Measurements from ENCODE around the gene PEX14. TPM values are rescaled to one million over a fixed set of nuclear protein-coding genes. Genes with fewer than 3 reads are reported as not detected.

PEX14 gene
- total and polyA plus RNA-seq, 10 of the 15 experiments (the other 5 are each of a cell fraction or from before 2014, with no cell fraction given) = 1.4 to 23.2 (median 12.0) TPM

DNA sequence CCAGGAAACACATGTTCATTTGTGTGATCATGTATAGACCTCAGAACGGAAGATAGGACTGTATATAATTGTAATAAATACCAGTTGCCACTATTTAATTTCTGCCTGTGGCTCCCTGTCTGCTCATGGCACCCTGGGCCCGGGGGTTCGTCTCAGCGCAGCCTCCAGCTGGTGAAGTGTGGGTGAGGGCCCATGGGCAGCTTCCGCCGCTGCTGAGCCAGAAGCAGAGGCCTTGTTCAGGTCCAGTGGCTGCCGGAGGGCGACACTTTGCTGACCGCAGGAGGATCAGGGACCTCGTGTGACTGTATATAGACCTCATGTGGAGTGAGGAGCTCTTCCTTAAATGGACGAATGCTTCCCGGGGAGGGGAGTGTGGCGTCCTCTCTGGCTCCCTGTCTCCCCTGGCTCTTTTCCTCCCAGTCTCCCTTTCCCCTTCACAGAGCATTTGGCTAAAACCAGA lies 155.9 kb downstream of the PEX14 start (continued):
- TF ChIP-seq CHD1 (IDR thresholded peaks at IDR 0.05; ENCODE audit: low read depth, low read length) (no peak), RELA (IDR thresholded peaks at IDR 0.05; ENCODE audit: borderline replicate concordance, partially characterized antibody) (no peak), PAX5 (IDR thresholded peaks at IDR 0.05; ENCODE audit: borderline replicate concordance, low read depth, low read length) (no peak), PAX8 (IDR thresholded peaks at IDR 0.05) (no peak), NFIC (IDR thresholded peaks at IDR 0.05; ENCODE audit: low read depth, low read length) (no peak)
- TF ChIP-seq, protein P1, sequence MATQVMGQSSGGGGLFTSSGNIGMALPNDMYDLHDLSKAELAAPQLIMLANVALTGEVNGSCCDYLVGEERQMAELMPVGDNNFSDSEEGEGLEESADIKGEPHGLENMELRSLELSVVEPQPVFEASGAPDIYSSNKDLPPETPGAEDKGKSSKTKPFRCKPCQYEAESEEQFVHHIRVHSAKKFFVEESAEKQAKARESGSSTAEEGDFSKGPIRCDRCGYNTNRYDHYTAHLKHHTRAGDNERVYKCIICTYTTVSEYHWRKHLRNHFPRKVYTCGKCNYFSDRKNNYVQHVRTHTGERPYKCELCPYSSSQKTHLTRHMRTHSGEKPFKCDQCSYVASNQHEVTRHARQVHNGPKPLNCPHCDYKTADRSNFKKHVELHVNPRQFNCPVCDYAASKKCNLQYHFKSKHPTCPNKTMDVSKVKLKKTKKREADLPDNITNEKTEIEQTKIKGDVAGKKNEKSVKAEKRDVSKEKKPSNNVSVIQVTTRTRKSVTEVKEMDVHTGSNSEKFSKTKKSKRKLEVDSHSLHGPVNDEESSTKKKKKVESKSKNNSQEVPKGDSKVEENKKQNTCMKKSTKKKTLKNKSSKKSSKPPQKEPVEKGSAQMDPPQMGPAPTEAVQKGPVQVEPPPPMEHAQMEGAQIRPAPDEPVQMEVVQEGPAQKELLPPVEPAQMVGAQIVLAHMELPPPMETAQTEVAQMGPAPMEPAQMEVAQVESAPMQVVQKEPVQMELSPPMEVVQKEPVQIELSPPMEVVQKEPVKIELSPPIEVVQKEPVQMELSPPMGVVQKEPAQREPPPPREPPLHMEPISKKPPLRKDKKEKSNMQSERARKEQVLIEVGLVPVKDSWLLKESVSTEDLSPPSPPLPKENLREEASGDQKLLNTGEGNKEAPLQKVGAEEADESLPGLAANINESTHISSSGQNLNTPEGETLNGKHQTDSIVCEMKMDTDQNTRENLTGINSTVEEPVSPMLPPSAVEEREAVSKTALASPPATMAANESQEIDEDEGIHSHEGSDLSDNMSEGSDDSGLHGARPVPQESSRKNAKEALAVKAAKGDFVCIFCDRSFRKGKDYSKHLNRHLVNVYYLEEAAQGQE (IDR thresholded peaks at IDR 0.05; ENCODE audit: low read depth, low read length) = no peak

DNA sequence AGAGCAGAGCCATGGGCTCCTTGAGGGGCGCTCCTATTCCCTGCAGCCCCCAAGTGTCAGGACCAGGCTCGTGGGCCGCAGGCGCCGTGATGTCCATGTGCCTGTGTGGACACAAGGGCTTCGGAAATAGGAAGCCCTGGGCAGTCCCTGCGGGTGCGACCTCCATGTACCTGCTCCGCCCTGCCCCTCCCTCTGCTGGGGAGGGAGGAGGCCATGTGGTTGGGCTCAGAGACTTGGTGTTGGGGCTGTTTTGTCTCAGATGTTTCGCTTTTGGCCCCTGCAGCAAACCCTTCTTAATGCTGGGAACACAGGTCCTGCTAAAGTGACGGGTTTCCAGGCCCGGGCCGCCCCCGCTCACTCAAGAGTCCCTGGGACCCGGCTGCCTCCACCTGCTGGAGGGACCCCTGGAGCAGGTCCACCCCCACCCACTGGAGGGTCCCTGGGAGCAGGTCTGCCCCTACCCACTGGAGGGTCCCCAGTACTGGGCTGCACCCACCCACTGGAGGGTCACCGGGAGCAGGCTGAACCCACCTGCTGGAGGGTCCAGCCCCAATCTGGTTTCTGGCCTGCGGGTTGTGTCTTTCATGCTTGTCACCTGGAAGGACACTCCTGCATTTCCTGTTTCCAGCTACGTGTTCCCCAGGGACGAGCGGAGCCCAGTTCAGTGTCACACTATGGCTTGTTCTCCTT lies 156.5 kb downstream of the PEX14 start:
- CTCF ChIA-PET = no interaction called here
- SMC1A ChIA-PET (ENCODE audit: uncharacterized antibody, unreplicated experiment) = no interaction called here
- no peaks in the 10 kb centered on the region for H3K27me3 ChIP-seq (replicated peaks in 1 of 2; ENCODE audit: control insufficient read depth in 2 of 2, insufficient read depth in 2 of 2, low read length in 1 of 2)
- no peak overlapping the region for H3K4me2 ChIP-seq (ENCODE audit: control insufficient read depth, insufficient read depth)
- no peak for ATAC-seq
- H3K36me3 ChIP-seq (ENCODE audit: control insufficient read depth in 2 of 2, insufficient read depth in 2 of 2, low read length in 1 of 2) = peaks cover 2 to 3% of the 10 kb centered on the region in 2 experiments; a peak in 2 of 4 replicates
- no TSS peak for BruUV-seq (replicated peaks)
- no peaks in the 10 kb centered on the region for H4K20me1 ChIP-seq (ENCODE audit: control insufficient read depth, insufficient read depth)
- POLR2A ChIA-PET = no interaction called here
- no peak overlapping the region for H3K9ac ChIP-seq (ENCODE audit: control insufficient read depth, insufficient read depth, low read length)
- RAD21 ChIA-PET (ENCODE audit: unreplicated experiment) = no interaction called here
- no peaks in the 10 kb centered on the region for H3K79me2 ChIP-seq (ENCODE audit: control insufficient read depth, insufficient read depth, low read length)
- no peak for DNase-seq (ENCODE audit: low read depth, low spot score)
- H3K27ac ChIP-seq (ENCODE audit: control insufficient read depth, insufficient read depth) = no peak overlapping the region
- no peaks in the 10 kb centered on the region for H3K9me3 ChIP-seq (replicated peaks; ENCODE audit: control insufficient read depth, insufficient read depth, low read length)
- no peaks in the 10 kb centered on the region for H3K4me1 ChIP-seq (ENCODE audit: control insufficient read depth, insufficient read depth, low read length)
- FAIRE-seq = no peak
- no peak overlapping the region for H3K4me3 ChIP-seq
- intact Hi-C loops (cut with micrococcal nuclease; ENCODE audit: unreplicated experiment) = no loop called here
- in situ Hi-C loops (cut with MboI) = no loop called here
- no peak overlapping the region for H2AFZ ChIP-seq (ENCODE audit: control insufficient read depth, low read depth, low read length)
- WGBS (ENCODE audit: insufficient coverage, insufficient replicate concordance, low lambda C conversion rate, missing lambda C conversion rate) = 94% methylated on average over 20 of the region's 20 CpGs
- TF ChIP-seq FOXK2 (IDR thresholded peaks at IDR 0.05) = no peak
- TF ChIP-seq SIN3A (IDR thresholded peaks at IDR 0.05; ENCODE audit: low read depth, low read length) = no peak
- no peak for TF ChIP-seq IKZF1 (conservative IDR thresholded peaks at IDR 0.05)
- TF ChIP-seq SUPT20H (IDR thresholded peaks at IDR 0.05; ENCODE audit: borderline replicate concordance, control insufficient read depth, low read depth, low read length) = no peak
- TF ChIP-seq, protein P2, sequence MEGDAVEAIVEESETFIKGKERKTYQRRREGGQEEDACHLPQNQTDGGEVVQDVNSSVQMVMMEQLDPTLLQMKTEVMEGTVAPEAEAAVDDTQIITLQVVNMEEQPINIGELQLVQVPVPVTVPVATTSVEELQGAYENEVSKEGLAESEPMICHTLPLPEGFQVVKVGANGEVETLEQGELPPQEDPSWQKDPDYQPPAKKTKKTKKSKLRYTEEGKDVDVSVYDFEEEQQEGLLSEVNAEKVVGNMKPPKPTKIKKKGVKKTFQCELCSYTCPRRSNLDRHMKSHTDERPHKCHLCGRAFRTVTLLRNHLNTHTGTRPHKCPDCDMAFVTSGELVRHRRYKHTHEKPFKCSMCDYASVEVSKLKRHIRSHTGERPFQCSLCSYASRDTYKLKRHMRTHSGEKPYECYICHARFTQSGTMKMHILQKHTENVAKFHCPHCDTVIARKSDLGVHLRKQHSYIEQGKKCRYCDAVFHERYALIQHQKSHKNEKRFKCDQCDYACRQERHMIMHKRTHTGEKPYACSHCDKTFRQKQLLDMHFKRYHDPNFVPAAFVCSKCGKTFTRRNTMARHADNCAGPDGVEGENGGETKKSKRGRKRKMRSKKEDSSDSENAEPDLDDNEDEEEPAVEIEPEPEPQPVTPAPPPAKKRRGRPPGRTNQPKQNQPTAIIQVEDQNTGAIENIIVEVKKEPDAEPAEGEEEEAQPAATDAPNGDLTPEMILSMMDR (IDR thresholded peaks at IDR 0.05 in 2 of 3, conservative IDR thresholded peaks at IDR 0.05 in 1 of 3; ENCODE audit: control insufficient read depth in 2 of 3, extremely low read depth in 1 of 3, insufficient read depth in 1 of 3, low read depth in 3 of 3, low read length in 3 of 3) = no peak
- no peak for TF ChIP-seq NR2F1 (conservative IDR thresholded peaks at IDR 0.05)
- TF ChIP-seq NFYB (IDR thresholded peaks at IDR 0.05; ENCODE audit: insufficient read depth, low read depth, low read length) = no peak
- TF ChIP-seq ZNF384 (IDR thresholded peaks at IDR 0.05; ENCODE audit: borderline replicate concordance, low read depth, low read length) = no peak
- no peak for TF ChIP-seq BHLHE40 (IDR thresholded peaks at IDR 0.05; ENCODE audit: borderline replicate concordance in 1 of 2, low read depth in 2 of 2, low read length in 1 of 2)
- no peak for TF ChIP-seq SREBF1 (IDR thresholded peaks at IDR 0.05; ENCODE audit: low read length)
- no peak for TF ChIP-seq TARDBP (IDR thresholded peaks at IDR 0.05; ENCODE audit: borderline replicate concordance)
